ENCODE measurements around the gene IL17C.

DNA sequence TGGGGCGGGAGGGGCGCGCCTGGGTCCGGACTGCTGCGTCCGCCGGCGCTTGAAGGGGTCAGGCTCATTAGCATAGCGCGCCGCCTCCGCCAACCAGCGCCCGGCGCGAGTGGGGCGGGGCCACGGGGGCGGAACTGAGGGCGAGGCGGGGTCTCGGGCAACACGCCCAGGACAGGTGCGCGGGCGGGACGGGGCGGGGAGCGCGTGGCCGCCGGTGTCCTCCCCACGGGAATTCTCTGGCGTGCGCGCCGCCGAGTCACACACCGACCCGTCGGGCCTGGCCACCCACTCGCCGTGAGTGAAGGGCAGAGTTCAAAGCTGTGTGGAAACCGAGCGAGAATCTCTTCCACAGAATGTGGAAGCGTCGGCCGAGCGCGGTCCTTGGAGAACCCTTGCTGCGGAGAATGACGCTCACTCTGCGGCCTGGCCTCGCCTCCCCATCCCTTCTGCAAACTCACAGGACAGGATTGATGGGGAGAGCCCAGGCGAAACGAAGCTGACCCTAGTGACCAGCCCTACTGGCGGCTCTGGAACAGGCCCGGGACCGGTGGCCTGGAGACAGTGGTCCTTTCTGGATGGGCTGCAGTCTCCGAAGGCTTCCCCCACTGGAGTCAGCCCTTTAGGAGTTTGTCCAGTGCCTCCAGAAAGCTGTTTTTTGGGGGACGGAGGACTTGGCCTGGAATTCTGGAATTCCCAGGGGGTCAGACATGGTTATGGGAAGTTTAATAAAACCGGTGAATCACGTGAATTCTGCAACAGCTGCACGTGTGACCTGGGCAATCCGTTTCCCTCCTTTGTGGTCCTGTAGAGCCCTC, 48.3 kb downstream of the IL17C start, which contains the start of gene SNAI3:
- no peak for TF ChIP-seq POLR2A (IDR thresholded peaks at IDR 0.05)
- TF ChIP-seq, protein P1, sequence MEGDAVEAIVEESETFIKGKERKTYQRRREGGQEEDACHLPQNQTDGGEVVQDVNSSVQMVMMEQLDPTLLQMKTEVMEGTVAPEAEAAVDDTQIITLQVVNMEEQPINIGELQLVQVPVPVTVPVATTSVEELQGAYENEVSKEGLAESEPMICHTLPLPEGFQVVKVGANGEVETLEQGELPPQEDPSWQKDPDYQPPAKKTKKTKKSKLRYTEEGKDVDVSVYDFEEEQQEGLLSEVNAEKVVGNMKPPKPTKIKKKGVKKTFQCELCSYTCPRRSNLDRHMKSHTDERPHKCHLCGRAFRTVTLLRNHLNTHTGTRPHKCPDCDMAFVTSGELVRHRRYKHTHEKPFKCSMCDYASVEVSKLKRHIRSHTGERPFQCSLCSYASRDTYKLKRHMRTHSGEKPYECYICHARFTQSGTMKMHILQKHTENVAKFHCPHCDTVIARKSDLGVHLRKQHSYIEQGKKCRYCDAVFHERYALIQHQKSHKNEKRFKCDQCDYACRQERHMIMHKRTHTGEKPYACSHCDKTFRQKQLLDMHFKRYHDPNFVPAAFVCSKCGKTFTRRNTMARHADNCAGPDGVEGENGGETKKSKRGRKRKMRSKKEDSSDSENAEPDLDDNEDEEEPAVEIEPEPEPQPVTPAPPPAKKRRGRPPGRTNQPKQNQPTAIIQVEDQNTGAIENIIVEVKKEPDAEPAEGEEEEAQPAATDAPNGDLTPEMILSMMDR (IDR thresholded peaks at IDR 0.05), result no peak
- TF ChIP-seq POLR2AphosphoS5 (IDR thresholded peaks at IDR 0.05), result peak; percentile 33

Data from prostate gland (tissue), 2 donors.